SJCRH30 (cell line): ENCODE data around the gene OPRM1. TPM values are rescaled to one million over a fixed set of nuclear protein-coding genes. Genes with fewer than 3 reads are reported as not detected.
"Not testable (repeated sequence)": the region's sequence is repeated elsewhere in the genome, so short reads cannot be mapped to it uniquely, and the experiment has no call there.

Experiments used
- DNase-seq, 2 experiments: peaks; one replicate each; pipeline ENCODE4 v3.0.0-alpha.2; 2015 to 2020
- H3K27ac ChIP-seq: fragments of 250-450 bp; sonication (Bioruptor Pico); 2 replicates; pipeline ENCODE4 v1.5.1; 2020; ENCODE audit warnings: mild to moderate bottlenecking, moderate library complexity
- H3K27me3 ChIP-seq: fragments of 250-450 bp; sonication (Bioruptor Pico); 2 replicates; pipeline ENCODE4 v1.5.1; 2020; ENCODE audit warnings: mild to moderate bottlenecking, moderate library complexity
- H3K36me3 ChIP-seq: fragments of 250-450 bp; sonication (Bioruptor Pico); 2 replicates; pipeline ENCODE4 v1.5.1; 2020; ENCODE audit warnings: mild to moderate bottlenecking, moderate library complexity
- H3K4me1 ChIP-seq: fragments of 250-450 bp; sonication (Bioruptor Pico); 2 replicates; pipeline ENCODE4 v1.5.1; 2020; ENCODE audit warnings: mild to moderate bottlenecking, moderate library complexity
- H3K4me3 ChIP-seq: fragments of 250-450 bp; sonication (Bioruptor Pico); 2 replicates; pipeline ENCODE4 v1.5.1; 2020; ENCODE audit warnings: mild to moderate bottlenecking, moderate library complexity
- H3K9me3 ChIP-seq: fragments of 250-450 bp; sonication (Bioruptor Pico); replicated peaks from 2 replicates; pipeline ENCODE4 v1.5.1; 2020; ENCODE audit warnings: mild to moderate bottlenecking, moderate library complexity
- total RNA-seq: library from RNA; depleted of rRNA; stranded (reverse); fragments of >200 nt; shearing (Covaris generic); gene quantifications from 2 replicates; pipeline ENCODE4 v1.2.3, GENCODE V29; 2014

The OPRM1 gene
- total RNA-seq, 1 experiment from 2014 or later = not detected

DNA sequence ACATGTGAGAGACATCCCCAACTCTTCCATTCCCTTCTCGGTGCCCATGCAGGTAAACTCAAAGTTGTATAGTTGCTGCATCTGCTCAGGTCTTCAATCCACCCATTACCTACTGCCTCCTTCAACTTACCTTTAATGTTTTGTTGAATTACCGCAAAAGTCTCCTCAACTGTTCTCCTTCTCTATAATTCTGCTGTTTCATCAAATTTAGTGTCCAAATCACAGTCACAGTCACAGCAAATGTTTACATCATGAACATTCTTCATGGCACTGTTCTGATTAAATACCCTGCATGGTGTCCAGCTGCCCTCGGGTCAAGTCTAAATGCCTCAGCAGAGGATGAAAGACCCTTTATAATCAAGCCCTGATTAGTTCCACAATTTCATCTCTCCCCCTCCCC lies 187.4 kb downstream of the OPRM1 start:
- H3K4me1 ChIP-seq = no peaks in the 10 kb centered on the region
- no peak overlapping the region for H3K27ac ChIP-seq
- no peak overlapping the region for H3K4me3 ChIP-seq
- no peaks in the 10 kb centered on the region for H3K36me3 ChIP-seq
- no peaks in the 10 kb centered on the region for H3K27me3 ChIP-seq
- no peaks in the 10 kb centered on the region for H3K9me3 ChIP-seq
- DNase-seq = no peak

DNA sequence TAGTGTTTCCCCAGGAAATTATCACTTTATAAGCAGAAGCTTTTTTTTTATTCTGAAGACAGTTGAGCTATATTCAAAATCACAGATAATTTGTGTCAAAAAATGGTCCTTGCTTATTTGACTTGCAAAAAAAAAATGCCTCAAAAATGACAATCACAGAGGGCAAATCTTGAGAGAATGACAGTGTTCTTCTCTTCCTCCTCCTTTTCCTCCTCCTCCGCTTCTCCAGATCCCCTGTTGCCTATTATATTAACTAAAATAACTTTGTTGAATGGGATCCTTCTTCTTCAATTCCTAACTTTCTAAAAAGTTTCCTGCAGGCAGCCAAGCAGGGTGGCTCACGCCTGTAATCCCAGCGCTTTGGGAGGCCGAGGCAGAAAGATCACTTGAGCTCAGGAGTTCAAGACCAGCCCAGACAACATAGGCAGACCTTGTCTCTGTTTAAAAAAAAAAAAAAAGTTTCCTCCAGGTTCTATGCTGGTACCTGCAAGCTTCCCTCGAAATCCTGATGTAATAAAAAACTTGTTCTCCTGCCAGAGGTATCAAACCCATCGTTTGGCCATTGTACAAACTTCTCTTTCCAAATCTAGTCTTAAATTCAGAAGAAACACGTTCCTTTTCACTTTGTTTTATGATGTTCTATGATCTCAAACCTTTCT lies 189.0 kb downstream of the OPRM1 start:
- no peak overlapping the region for H3K27ac ChIP-seq
- H3K4me1 ChIP-seq = no peaks in the 10 kb centered on the region
- no peaks in the 10 kb centered on the region for H3K27me3 ChIP-seq
- no peaks in the 10 kb centered on the region for H3K9me3 ChIP-seq
- H3K4me3 ChIP-seq = no peak overlapping the region
- no peak for DNase-seq
- no peaks in the 10 kb centered on the region for H3K36me3 ChIP-seq

DNA sequence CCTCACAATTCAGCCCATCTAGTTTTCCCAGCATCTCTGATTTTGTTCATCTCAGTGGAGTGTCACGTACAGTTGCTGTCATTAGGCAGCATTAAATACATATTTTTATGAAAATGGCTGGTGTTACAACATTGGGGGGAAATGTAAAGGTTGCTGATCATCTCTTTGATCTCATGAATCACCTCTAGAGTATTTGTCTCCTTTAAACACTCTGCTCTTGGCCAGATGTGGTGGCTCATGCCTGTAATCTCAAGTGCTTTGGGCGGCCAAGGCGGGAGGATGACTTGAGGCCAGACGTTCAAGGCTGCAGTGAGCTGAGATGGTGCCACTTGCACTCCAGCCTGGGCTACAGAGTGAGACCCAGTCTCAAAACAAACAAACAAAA lies 189.5 kb downstream of the OPRM1 start:
- no peak overlapping the region for H3K4me3 ChIP-seq
- H3K36me3 ChIP-seq = no peaks in the 10 kb centered on the region
- H3K27ac ChIP-seq = no peak overlapping the region
- no peaks in the 10 kb centered on the region for H3K9me3 ChIP-seq
- DNase-seq = no peak
- H3K4me1 ChIP-seq = no peaks in the 10 kb centered on the region
- no peaks in the 10 kb centered on the region for H3K27me3 ChIP-seq

DNA sequence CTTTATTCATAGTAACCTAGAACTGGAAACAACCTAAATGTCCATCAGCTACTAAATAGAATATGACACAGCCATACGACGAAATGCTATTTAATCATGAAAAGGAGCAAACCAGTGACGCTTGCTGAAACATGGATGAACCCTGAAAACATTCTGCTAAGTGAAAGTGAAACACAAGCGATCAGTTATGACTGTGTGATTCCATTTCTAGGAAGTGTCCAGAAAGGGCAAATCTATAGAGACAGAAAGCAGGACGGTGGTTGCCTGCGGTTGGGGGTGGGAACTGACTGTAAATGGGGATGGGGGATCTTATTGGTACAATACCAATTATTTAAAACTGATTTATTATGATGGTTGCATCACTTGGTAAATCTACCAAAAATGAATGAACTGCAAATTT lies 190.7 kb downstream of the OPRM1 start:
- Histone ChIP-seq H3K36me3 (no peaks in the 10 kb centered on the region), H3K9me3 (no peaks in the 10 kb centered on the region), H3K27me3 (no peaks in the 10 kb centered on the region), H3K4me1 (no peaks in the 10 kb centered on the region), H3K27ac (no peak overlapping the region), H3K4me3 (no peak overlapping the region)
- DNase-seq = no peak

DNA sequence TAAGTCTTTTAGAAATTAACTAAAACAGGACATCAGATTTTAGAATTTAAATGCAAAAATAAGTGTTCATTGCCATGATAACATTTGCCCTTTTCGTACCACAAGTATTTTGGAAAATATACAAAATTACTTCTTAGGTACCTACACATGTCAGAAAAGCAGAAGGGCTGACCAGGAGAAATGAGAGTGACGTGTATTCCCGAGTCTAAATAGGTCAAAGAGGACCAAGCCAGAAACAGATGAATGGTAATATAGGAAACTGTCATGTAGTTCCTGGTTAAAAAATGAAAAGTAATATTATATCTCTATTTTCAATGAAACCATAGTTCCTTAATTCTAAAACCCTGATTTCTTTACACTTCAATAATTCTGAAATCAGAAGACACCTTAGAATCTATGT lies 191.4 kb downstream of the OPRM1 start:
- Histone ChIP-seq H3K4me1 (no peaks in the 10 kb centered on the region), H3K4me3 (no peak overlapping the region), H3K27me3 (no peaks in the 10 kb centered on the region), H3K9me3 (no peaks in the 10 kb centered on the region), H3K27ac (no peak overlapping the region), H3K36me3 (no peaks in the 10 kb centered on the region)
- no peak for DNase-seq

DNA sequence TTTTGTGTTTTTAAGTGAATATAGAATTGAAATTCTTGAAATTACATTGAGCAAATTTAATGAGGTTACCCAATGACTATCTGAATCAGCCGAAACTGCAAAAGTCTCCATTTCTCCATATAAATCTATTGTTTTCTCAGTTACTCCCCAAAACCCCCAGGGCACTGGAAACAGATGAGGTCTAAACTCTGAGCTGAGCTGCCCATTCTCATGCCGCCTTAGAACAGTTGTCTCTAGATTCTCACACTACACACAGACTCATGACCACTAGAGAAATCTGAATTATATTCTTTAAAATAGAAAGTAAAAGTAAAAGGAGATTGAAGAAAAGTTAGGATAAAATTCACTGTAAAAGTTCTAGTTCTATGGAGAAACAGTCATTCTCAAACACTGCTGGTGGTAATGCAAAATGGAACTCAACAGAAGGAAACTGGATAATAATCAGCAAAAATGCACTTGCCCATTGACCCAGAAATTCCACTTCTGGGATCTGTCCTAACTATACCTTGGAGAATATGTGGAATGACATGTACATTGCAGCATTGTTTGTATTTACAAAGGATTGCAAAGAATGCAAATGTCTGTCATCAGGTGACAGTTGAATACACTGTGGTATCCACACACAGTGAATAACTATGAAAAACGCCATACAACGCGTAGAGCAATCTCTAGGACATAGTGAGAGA lies 192.0 kb downstream of the OPRM1 start:
- no peaks in the 10 kb centered on the region for H3K36me3 ChIP-seq
- no peak overlapping the region for H3K27ac ChIP-seq
- H3K4me1 ChIP-seq = no peaks in the 10 kb centered on the region
- H3K9me3 ChIP-seq = no peaks in the 10 kb centered on the region
- H3K4me3 ChIP-seq = no peak overlapping the region
- no peaks in the 10 kb centered on the region for H3K27me3 ChIP-seq
- DNase-seq = no peak

DNA sequence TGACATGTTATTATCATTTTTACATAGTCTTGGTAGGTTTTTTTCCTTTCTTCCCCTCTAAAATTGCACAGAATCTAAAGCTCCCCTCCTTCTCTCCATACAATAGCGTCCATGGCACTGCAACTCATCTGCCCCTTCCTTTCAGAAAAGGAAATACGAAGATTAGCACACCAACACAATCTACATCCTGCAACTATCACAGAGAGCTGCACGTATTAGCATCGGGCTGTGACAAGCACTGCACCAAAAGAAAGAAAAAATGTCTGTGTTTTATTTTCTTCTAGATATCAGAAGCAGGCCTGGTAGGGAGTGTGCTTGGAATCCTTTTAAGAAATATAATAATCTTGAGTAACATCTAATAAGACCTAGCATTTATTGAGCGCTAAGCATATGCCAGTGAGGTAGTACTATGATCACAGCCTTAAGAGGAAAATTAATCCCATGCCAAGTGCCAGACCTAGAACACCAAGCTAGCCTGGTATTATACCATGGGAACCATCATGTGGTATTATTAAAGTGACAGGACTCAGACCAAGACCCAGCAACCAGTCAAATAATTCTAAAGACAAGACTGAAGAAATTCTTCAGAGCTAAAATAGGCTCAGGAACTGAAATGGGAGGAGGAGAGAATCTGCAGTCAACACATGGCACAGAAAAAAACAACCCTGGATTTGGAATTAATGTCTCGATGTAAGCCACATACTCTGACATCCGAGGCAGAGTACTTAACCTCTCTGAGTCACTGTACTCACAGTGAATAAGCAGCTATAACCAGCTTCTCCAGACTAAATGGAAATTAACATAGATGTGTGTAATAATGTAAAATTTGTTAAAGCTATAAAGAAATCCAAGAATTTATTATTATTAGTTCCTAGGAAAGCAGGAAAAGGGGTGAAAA lies 193.2 kb downstream of the OPRM1 start:
- H3K36me3 ChIP-seq = no peaks in the 10 kb centered on the region
- H3K4me1 ChIP-seq = no peaks in the 10 kb centered on the region
- no peak overlapping the region for H3K4me3 ChIP-seq
- no peaks in the 10 kb centered on the region for H3K9me3 ChIP-seq
- DNase-seq = no peak
- H3K27ac ChIP-seq = no peak overlapping the region
- H3K27me3 ChIP-seq = no peaks in the 10 kb centered on the region

DNA sequence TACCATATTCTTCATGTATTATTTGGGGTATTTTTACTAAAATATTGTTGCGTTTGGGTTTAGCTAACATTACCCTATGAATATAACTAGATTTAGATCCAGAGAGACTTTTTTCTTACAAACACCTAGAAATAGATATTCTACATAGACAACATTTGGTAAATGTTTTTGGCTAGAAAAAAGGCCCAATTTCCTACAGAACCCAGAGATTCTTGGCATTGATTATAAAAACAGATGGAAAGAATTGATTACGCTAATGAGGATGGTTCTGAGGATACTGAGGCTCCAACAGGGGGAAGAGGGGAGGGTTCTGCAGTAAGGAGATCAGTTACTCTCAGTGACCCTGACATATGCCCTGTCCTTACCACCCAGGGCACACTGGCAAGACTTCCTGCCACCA lies 194.3 kb downstream of the OPRM1 start:
- H3K4me3 ChIP-seq = no peak overlapping the region
- H3K36me3 ChIP-seq = no peaks in the 10 kb centered on the region
- no peaks in the 10 kb centered on the region for H3K27me3 ChIP-seq
- H3K27ac ChIP-seq = no peak overlapping the region
- no peaks in the 10 kb centered on the region for H3K4me1 ChIP-seq
- no peaks in the 10 kb centered on the region for H3K9me3 ChIP-seq
- no peak for DNase-seq

DNA sequence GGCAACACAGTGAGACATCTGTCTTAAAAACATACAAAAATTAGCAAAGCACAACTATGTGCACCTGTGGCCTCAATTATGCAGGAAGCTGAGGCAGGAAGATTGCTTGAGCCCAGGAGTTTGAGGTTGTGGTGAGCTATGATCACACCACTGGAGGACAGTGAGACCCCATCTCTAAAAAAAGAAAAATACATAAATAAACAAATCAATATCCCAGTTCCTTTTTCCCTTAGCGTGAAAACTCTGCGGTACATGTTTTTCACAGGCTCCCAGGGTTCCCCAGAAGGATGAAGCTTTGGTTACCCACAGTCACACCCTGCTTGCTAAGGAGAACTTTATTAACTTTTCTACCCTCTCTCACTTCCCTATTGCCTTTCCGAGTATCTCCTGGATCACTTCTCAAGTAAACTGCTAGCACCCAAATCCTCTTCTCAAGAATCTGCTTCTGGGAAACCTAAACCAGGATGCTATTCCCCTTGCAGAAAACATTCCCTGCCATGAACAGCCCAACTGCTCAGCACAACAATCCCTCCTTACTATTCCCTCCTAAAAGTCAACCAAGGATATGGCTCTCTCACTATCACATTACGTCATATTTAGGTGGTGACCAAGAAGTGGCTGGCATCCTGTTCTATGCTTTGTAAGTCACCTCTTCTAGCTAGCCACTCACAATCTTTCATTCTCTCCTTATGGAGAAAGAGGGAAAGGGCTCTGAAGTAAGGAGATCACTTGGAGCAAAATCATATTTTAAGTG lies 195.2 kb downstream of the OPRM1 start:
- no peaks in the 10 kb centered on the region for H3K36me3 ChIP-seq

DNA sequence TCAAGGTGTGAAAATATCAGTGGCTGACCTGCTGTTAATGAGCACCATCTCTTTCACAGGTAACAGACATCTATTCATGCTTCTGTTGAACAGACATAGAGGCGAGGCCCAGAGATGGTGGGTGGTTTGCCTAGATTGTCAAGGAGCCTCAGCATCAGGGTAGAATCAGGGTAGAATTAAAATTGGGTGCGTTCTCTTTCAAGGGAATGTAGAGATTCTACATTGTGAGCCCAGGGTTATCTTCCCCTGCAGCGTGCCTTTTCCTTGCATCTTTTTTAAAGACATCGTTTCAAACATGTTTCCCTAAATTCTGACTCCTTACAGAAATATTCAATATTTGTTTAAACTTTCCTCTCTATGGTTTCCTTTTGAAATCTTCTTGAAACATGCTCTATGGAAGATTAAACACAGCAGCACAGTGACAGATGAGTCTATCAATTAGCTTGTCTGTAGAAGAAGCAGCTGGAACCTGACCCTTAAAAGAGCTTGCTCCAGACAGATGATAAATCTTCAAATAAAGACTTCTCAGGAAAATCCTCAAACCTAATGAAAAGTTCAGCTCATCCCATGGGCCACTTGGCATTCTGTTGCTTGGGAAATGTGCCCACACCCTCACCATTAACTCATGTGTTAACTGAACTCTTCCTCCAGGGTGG lies 197.7 kb downstream of the OPRM1 start:
- Histone ChIP-seq H3K4me1 (no peaks in the 10 kb centered on the region), H3K4me3 (no peak overlapping the region), H3K36me3 (no peaks in the 10 kb centered on the region), H3K27ac (no peak overlapping the region), H3K9me3 (no peaks in the 10 kb centered on the region), H3K27me3 (no peaks in the 10 kb centered on the region)
- DNase-seq = no peak

More for the DNA sequence above, 195.2 kb downstream of the OPRM1 start:
- Histone ChIP-seq H3K27ac (no peak overlapping the region), H3K9me3 (no peaks in the 10 kb centered on the region), H3K4me3 (no peak overlapping the region), H3K27me3 (no peaks in the 10 kb centered on the region), H3K4me1 (no peaks in the 10 kb centered on the region)
- no peak for DNase-seq

DNA sequence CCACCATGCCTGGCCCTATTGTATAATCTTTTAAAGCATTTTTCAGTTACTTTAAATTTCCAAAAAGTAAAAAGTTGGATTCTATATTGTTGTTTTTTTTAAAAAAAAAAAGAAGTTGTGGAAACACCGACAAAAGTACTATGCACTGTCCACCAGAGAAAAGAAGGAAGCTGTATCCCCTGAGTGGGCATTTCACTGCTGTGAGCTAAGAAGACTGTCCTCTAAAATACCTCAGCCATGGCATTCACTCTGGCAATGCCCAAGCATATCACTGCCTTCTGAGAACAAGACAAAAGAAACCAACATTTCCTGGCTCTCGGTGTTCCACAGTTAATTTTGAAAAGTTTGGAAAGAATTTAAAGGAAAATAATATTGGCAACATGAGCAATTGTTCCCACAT lies 199.8 kb downstream of the OPRM1 start:
- Histone ChIP-seq H3K4me1 (no peaks in the 10 kb centered on the region), H3K27me3 (no peaks in the 10 kb centered on the region), H3K9me3 (no peaks in the 10 kb centered on the region), H3K36me3 (no peaks in the 10 kb centered on the region), H3K4me3 (no peak overlapping the region), H3K27ac (no peak overlapping the region)
- no peak for DNase-seq

DNA sequence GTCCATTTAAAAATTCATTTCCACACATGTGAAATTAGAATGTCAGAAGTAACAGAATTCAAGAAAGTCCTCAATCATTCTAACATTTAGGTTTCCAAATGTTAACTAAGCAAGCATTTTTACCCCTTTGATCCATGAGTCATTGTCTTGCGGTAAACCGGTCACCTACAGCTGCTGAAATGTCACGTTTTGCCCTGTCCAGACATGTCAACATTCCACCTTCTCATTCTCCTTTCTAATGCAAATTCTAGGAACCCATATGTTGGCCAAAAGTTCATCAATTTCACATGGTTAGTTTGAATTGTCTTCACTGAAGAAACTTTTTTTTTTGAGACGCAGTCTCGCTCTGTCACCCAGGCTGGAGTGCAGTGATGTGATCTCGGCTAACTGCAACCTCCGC lies 200.4 kb downstream of the OPRM1 start:
- Histone ChIP-seq H3K4me3 (no peak overlapping the region), H3K9me3 (no peaks in the 10 kb centered on the region), H3K27me3 (no peaks in the 10 kb centered on the region), H3K4me1 (no peaks in the 10 kb centered on the region), H3K27ac (no peak overlapping the region), H3K36me3 (no peaks in the 10 kb centered on the region)
- DNase-seq = no peak

DNA sequence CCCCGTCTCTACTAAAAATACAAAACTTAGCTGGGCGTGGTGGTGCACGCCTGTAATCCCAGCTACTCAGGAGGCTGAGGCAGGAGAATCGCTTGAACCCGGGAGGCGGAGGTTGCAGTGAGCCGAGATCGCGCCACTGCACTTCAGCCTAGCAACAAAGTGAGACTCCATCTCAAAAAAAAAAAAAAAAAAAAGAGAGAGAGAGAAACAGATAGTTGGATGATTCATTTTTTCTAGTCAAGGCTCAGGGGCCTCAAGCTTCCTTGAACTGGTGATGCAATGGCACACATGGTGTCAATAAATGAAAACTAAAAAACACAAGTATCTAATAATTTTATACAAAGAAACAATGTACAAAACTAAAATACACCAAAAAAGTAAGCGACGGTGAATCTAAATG lies 202.0 kb downstream of the OPRM1 start:
- not testable (repeated sequence) for H3K9me3 ChIP-seq, H3K27me3 ChIP-seq, DNase-seq, H3K36me3 ChIP-seq, H3K27ac ChIP-seq, H3K4me3 ChIP-seq, H3K4me1 ChIP-seq

DNA sequence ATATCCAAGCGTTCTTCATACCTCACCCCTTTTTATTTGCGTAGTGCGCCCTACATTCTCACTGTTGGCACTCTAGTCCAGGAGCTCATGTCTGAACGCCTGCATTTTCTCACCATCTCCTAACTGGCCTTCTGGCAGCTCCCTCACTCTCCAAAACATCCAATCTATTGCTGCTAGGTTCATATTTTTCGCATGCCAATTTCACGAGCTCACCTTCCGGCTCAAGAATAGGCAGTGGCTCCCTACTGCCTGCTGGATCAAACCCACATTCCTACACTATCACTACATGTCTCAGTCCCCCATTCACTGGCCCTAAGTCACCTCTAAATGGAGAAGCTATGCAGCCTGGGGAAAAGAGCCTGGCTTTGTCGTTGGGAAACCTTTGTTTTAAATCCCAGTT lies 202.5 kb downstream of the OPRM1 start:
- no peak overlapping the region for H3K4me3 ChIP-seq
- H3K36me3 ChIP-seq = no peaks in the 10 kb centered on the region
- DNase-seq = no peak
- no peaks in the 10 kb centered on the region for H3K9me3 ChIP-seq
- H3K27ac ChIP-seq = no peak overlapping the region
- no peaks in the 10 kb centered on the region for H3K27me3 ChIP-seq
- no peaks in the 10 kb centered on the region for H3K4me1 ChIP-seq
